ENCODE measurements around the gene PTTG2. TPM values are rescaled to one million over a fixed set of nuclear protein-coding genes. Genes with fewer than 3 reads are reported as not detected.
"Not testable (repeated sequence)": the region's sequence is repeated elsewhere in the genome, so short reads cannot be mapped to it uniquely, and the experiment has no call there.

The PTTG2 gene
- total RNA-seq, 2 experiments from 2014 or later = not detected

GRCh38 chr4:37964734-37965457 lies 4.7 kb downstream of the PTTG2 start:
- no peak overlapping the region for H3K4me3 Mint-ChIP-seq
- intact Hi-C loops (cut with micrococcal nuclease) = no loop called here
- CTCF ChIA-PET = interaction anchor here (0.6 kb wide), 1 partner anchor 73 kb away, joined by 4 read pairs; no protein-coding TSS in a partner anchor
- no peaks in the 10 kb centered on the region for H3K9me3 Mint-ChIP-seq
- POLR2A ChIA-PET = no interaction called here
- no peaks in the 10 kb centered on the region for H3K36me3 Mint-ChIP-seq
- no peak for DNase-seq
- H3K27ac Mint-ChIP-seq = no peak overlapping the region
- H3K27me3 Mint-ChIP-seq = no peaks in the 10 kb centered on the region
- H3K4me1 Mint-ChIP-seq (ENCODE audit: low read depth) = peaks cover 6% of the 10 kb centered on the region

- Mint-ChIP-seq H3K4me1 (ENCODE audit: low read depth) (peaks cover 10% of the 10 kb centered on the region), H3K36me3 (no peaks in the 10 kb centered on the region), H3K4me3 (no peak overlapping the region), H3K27ac (no peak overlapping the region), H3K9me3 (no peaks in the 10 kb centered on the region), H3K27me3 (no peaks in the 10 kb centered on the region)
- POLR2A ChIA-PET = interaction anchor here (0.6 kb wide), 1 partner anchor 439 kb away, joined by 3 read pairs; no protein-coding TSS in a partner anchor
- intact Hi-C loops (cut with micrococcal nuclease) = no loop called here
- CTCF ChIA-PET = no interaction called here
- DNase-seq = no peak
Measured at GRCh38 chr4:37966044-37966443, 5.8 kb downstream of the PTTG2 start.

DNA sequence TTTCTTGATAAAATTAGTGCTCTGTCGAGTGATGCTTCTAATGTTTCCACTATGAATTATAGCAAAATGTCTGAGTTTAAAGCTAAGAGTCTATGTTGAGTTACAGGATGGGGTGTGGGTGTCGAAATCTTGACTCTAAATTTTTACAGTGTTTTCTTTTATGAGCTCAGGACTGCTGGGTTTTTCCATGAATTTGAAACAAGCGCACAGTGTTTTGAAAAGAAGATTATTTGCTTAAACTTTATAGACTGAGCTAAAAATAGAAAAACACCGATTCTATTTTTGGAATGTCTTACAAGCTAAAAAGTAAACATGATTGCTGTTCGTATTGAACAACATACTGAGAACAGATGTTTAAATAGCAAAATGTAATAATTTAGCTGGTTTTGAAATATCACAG lies 7.5 kb downstream of the PTTG2 start:
- H3K4me3 Mint-ChIP-seq = no peak overlapping the region
- H3K27me3 Mint-ChIP-seq = no peaks in the 10 kb centered on the region
- intact Hi-C loops (cut with micrococcal nuclease) = no loop called here
- no peak overlapping the region for H3K27ac Mint-ChIP-seq
- H3K4me1 Mint-ChIP-seq (ENCODE audit: low read depth) = peaks cover 10% of the 10 kb centered on the region
- ChIA-PET POLR2A (no interaction called here), CTCF (interaction anchor here (0.9 to 1.4 kb wide), 2 partner anchors 12 to 15 kb away, joined by 3 to 5 read pairs; no protein-coding TSS in a partner anchor)
- DNase-seq = no peak
- no peaks in the 10 kb centered on the region for H3K9me3 Mint-ChIP-seq
- H3K36me3 Mint-ChIP-seq = no peaks in the 10 kb centered on the region

DNA sequence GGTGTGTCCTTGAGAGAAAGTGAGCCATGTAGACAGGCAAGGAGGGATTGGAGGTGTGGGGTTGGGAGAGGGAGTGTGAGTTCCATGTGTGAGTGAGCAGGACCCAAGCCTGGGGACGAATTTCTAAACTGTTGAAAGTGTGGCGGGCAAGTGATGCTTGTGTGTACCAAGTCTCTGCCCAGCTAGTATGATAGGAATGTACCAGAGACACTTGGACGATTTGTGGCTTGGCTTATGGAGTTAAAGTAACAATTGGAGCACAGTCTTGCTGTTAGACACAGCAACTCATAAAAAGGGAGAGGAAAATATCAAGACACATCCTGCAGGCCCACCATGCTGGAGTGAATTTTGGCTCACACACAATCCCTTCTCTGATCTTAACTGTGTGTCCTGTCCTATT lies 8.5 kb downstream of the PTTG2 start:
- POLR2A ChIA-PET = no interaction called here
- no peaks in the 10 kb centered on the region for H3K27me3 Mint-ChIP-seq
- CTCF ChIA-PET = no interaction called here
- intact Hi-C loops (cut with micrococcal nuclease) = no loop called here
- no peak overlapping the region for H3K27ac Mint-ChIP-seq
- H3K9me3 Mint-ChIP-seq = no peaks in the 10 kb centered on the region
- DNase-seq = no peak
- no peaks in the 10 kb centered on the region for H3K36me3 Mint-ChIP-seq
- H3K4me1 Mint-ChIP-seq (ENCODE audit: low read depth) = peaks cover 18% of the 10 kb centered on the region
- no peak overlapping the region for H3K4me3 Mint-ChIP-seq

GRCh38 chr4:37970702-37971101 lies 10.5 kb downstream of the PTTG2 start:
- Mint-ChIP-seq H3K4me1 (ENCODE audit: low read depth) (peaks cover 22% of the 10 kb centered on the region), H3K27ac (no peak overlapping the region)
- POLR2A ChIA-PET = no interaction called here

DNA sequence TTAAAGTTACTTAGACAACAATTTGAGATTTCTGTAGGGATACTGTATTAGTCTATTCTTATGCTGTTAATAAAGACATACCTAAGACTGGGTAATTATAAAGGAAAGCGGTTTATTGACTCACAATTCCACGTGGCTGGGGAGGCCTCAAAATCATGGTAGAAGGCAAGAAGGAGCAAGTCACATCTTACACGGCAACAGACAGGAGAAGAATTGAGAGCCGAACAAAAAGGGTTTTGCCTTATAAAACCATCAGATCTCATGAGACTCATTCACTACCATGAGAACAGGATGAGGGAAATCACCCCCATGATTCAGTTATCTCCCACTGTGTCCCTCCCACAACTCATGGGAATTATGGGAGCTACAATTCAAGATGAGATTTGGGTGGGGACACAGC lies 11.0 kb downstream of the PTTG2 start:
- no peak for DNase-seq
- Mint-ChIP-seq H3K4me3 (no peak overlapping the region), H3K36me3 (no peaks in the 10 kb centered on the region), H3K9me3 (no peaks in the 10 kb centered on the region), H3K4me1 (ENCODE audit: low read depth) (peaks cover 20% of the 10 kb centered on the region), H3K27ac (no peak overlapping the region), H3K27me3 (no peaks in the 10 kb centered on the region)
- intact Hi-C loops (cut with micrococcal nuclease) = loop anchor here (2.0 to 5.0 kb wide), 3 partner anchors 16 to 64 kb away; no protein-coding TSS in a partner anchor
- CTCF ChIA-PET = interaction anchor here (1.0 to 2.4 kb wide), 8 partner anchors 10 to 146 kb away, joined by 3 to 14 read pairs (median 4); partner anchors contain the start of gene PTTG2
- POLR2A ChIA-PET = no interaction called here

More at GRCh38 chr4:37970702-37971101, 10.5 kb downstream of the PTTG2 start:
- H3K4me3 Mint-ChIP-seq = no peak overlapping the region
- peak; percentile 72 for DNase-seq
- no peaks in the 10 kb centered on the region for H3K36me3 Mint-ChIP-seq
- CTCF ChIA-PET = interaction anchor here (0.7 to 2.4 kb wide), 10 partner anchors 9 to 167 kb away, joined by 3 to 14 read pairs (median 4); partner anchors contain the start of gene PTTG2
- no peaks in the 10 kb centered on the region for H3K27me3 Mint-ChIP-seq
- H3K9me3 Mint-ChIP-seq = no peaks in the 10 kb centered on the region
- intact Hi-C loops (cut with micrococcal nuclease) = loop anchor here (2.0 to 5.0 kb wide), 3 partner anchors 16 to 64 kb away; no protein-coding TSS in a partner anchor

DNA sequence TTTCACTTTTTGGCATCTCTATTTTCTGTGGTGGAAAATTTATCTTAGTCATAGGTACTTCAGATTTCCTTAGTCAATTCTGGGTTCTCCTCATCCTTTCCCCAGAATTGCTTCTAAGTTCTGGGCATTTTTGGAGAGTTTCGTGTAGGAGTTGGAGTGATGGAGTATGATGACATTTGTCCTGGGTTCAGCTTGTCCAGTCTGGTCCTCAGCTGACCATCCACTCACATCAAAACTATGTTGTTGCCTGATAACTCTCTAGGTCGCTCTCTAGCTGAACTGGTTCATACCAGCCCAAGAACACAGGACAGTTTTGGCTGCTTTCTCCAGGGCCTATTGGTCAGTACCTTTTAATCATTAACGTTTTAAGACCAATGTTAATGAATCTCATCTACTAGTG lies 13.2 kb downstream of the PTTG2 start:
- Mint-ChIP-seq H3K36me3 (no peaks in the 10 kb centered on the region), H3K27me3 (no peaks in the 10 kb centered on the region), H3K27ac (no peak overlapping the region), H3K4me1 (ENCODE audit: low read depth) (peaks cover 17% of the 10 kb centered on the region), H3K9me3 (no peaks in the 10 kb centered on the region), H3K4me3 (no peak overlapping the region)
- POLR2A ChIA-PET = interaction anchor here (0.7 kb wide), 2 partner anchors 98 to 830 kb away, joined by 3 read pairs; no protein-coding TSS in a partner anchor
- CTCF ChIA-PET = no interaction called here
- DNase-seq = no peak
- intact Hi-C loops (cut with micrococcal nuclease) = loop anchor here (5.0 kb wide), 1 partner anchor 66 kb away; no protein-coding TSS in a partner anchor

DNA sequence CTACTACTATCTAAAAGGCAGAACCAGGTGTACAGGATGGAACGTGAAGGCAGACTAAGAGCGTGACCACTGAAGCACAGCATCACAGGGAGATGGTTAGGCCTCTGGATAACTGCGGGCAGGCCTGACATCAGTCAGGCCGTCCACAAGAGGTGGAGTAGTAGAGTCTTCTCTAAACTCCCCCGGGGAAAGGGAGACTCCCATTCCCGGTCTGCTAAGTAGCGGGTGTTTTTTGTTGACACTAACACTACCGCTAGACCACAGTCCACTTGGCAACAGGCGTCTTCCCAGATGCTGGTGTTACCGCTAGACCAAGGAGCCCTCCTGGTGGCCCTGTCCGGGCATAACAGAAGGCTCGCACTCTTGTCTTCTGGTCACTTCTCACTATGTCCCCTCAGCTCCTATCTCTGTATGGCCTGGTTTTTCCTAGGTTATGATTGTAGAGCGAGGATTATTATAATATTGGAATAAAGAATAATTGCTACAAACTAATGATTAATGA lies 15.2 kb downstream of the PTTG2 start:
- POLR2A ChIA-PET = interaction anchor here (1.1 to 1.3 kb wide), 2 partner anchors 8 to 84 kb away, joined by 3 to 5 read pairs; no protein-coding TSS in a partner anchor
- H3K4me3 Mint-ChIP-seq; H3K9me3 Mint-ChIP-seq; H3K27ac Mint-ChIP-seq; H3K36me3 Mint-ChIP-seq; intact Hi-C loops (cut with micrococcal nuclease); H3K27me3 Mint-ChIP-seq; CTCF ChIA-PET; DNase-seq: not testable (repeated sequence)
- peaks cover 27% of the 10 kb centered on the region for H3K4me1 Mint-ChIP-seq (ENCODE audit: low read depth)

- H3K4me3 Mint-ChIP-seq = peak overlapping the region; percentile 56
- H3K27me3 Mint-ChIP-seq = no peaks in the 10 kb centered on the region
- DNase-seq = no peak
- CTCF ChIA-PET = interaction anchor here (0.6 to 2.9 kb wide), 4 partner anchors 9 to 173 kb away, joined by 3 to 12 read pairs (median 4); no protein-coding TSS in a partner anchor
- H3K4me1 Mint-ChIP-seq (ENCODE audit: low read depth) = peaks cover 30% of the 10 kb centered on the region
- H3K9me3 Mint-ChIP-seq = no peaks in the 10 kb centered on the region
- peak overlapping the region; percentile 45 for H3K27ac Mint-ChIP-seq
- no peaks in the 10 kb centered on the region for H3K36me3 Mint-ChIP-seq
- POLR2A ChIA-PET = interaction anchor here (1.1 to 1.3 kb wide), 2 partner anchors 10 to 85 kb away, joined by 3 to 5 read pairs; no protein-coding TSS in a partner anchor
- intact Hi-C loops (cut with micrococcal nuclease) = no loop called here
Measured at GRCh38 chr4:37976507-37976906, 16.3 kb downstream of the PTTG2 start.

GRCh38 chr4:37976991-37977470 lies 16.8 kb downstream of the PTTG2 start:
- intact Hi-C loops (cut with micrococcal nuclease) = loop anchor here (1.0 kb wide), 1 partner anchor 174 kb away; no protein-coding TSS in a partner anchor
- CTCF ChIA-PET = interaction anchor here (0.6 to 2.9 kb wide), 5 partner anchors 63 to 173 kb away, joined by 3 to 12 read pairs (median 4); no protein-coding TSS in a partner anchor
- Mint-ChIP-seq H3K9me3 (no peaks in the 10 kb centered on the region), H3K27ac (peak overlapping the region; percentile 28), H3K4me3 (peak overlapping the region; percentile 56), H3K4me1 (ENCODE audit: low read depth) (peaks cover 35% of the 10 kb centered on the region), H3K36me3 (no peaks in the 10 kb centered on the region), H3K27me3 (no peaks in the 10 kb centered on the region)
- POLR2A ChIA-PET = interaction anchor here (0.9 kb wide), 1 partner anchor 22 kb away, joined by 4 read pairs; no protein-coding TSS in a partner anchor
- DNase-seq = peak; percentile 81

DNA sequence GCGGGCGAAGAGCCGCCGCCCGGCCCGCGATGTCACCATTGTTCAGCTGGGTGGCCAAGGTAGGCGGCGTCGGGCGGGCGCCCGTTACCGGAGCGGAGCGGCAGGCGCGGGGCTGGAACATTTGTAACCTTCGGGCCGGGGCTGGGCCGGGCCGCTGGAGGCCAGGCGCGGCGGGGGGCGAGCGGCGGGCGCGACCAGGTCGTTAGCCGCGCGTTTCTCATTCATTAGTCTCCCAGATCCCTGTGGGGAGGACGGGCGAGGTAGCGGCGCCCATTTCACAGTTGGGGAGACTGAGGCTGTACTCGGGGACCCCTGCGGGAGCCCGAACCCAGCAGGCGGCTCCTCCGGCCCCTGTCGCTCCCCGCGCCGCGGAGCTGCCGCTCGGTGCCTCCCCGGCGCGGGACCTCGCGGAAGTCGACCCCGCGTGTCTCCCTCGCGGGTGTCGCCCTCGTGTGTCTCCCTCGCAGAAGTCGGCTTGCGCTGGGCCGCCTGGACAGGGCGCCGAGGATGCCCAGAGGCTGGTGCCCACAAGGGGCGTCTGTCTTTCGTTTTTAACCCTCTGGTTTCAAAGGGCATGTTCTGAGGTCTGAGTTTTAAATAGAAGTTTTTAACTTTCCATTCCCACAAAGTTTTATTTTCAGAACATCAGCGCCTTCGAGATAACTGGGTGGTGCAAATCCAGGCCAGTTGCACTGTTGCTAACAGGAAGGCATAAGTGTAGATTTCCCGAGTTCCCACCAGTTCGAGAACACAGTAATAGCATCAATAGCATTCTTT lies 17.5 kb downstream of the PTTG2 start:
- H3K27me3 Mint-ChIP-seq = no peaks in the 10 kb centered on the region
- H3K36me3 Mint-ChIP-seq = no peaks in the 10 kb centered on the region
- H3K27ac Mint-ChIP-seq = peak overlapping the region; percentile 63
- ChIA-PET CTCF (interaction anchor here (0.7 to 2.9 kb wide), 12 partner anchors 11 to 753 kb away, joined by 3 to 15 read pairs (median 4); no protein-coding TSS in a partner anchor), POLR2A (interaction anchor here (0.9 kb wide), 1 partner anchor 23 kb away, joined by 4 read pairs; no protein-coding TSS in a partner anchor)
- peak; percentile 82 for DNase-seq
- peak overlapping the region; percentile 75 for H3K4me3 Mint-ChIP-seq
- H3K4me1 Mint-ChIP-seq (ENCODE audit: low read depth) = peaks cover 36% of the 10 kb centered on the region
- intact Hi-C loops (cut with micrococcal nuclease) = loop anchor here (1.0 to 2.0 kb wide), 6 partner anchors 48 to 294 kb away; partner anchors contain the start of gene PGM2
- H3K9me3 Mint-ChIP-seq = no peaks in the 10 kb centered on the region

Measured in activated CD4-positive, alpha-beta memory T cell treated with anti-CD3 and anti-CD28 coated beads for 36 hours (primary cell).